PC-3 (cell line): ENCODE results near the gene OPA3.

Experiments used
- CTCF ChIP-seq: fragments of 300-600 bp; sonication (generic); conservative IDR thresholded peaks from 2 replicates; pipeline ENCODE4 v1.5.1; 2017; ENCODE audit warnings: antibody characterized with exemption, low read depth, mild to moderate bottlenecking, low read length
- EZH2 ChIP-seq: fragments of 300-600 bp; sonication (generic); IDR thresholded peaks from one replicate; pipeline ENCODE4 v1.6.1; 2017; ENCODE audit warnings: antibody characterized with exemption, mild to moderate bottlenecking, low read length; ENCODE audit not compliant: unreplicated experiment
- EZH2phosphoT487 ChIP-seq: fragments of 300-600 bp; sonication (generic); IDR thresholded peaks from 2 replicates; pipeline ENCODE4 v1.6.1; 2018; ENCODE audit warnings: mild to moderate bottlenecking, antibody characterized with exemption, low read length, borderline replicate concordance

- no peak for TF ChIP-seq CTCF
- no peak for TF ChIP-seq EZH2
- no peak for TF ChIP-seq EZH2phosphoT487
Measured at GRCh38 chr19:45560686-45561085, 23.9 kb downstream of the OPA3 start.
